ENCODE data around the gene UNCX. TPM values are rescaled to one million over a fixed set of nuclear protein-coding genes. Genes with fewer than 3 reads are reported as not detected.

UNCX gene
- total RNA-seq, 1 donor from 2014 or later = not detected

DNA sequence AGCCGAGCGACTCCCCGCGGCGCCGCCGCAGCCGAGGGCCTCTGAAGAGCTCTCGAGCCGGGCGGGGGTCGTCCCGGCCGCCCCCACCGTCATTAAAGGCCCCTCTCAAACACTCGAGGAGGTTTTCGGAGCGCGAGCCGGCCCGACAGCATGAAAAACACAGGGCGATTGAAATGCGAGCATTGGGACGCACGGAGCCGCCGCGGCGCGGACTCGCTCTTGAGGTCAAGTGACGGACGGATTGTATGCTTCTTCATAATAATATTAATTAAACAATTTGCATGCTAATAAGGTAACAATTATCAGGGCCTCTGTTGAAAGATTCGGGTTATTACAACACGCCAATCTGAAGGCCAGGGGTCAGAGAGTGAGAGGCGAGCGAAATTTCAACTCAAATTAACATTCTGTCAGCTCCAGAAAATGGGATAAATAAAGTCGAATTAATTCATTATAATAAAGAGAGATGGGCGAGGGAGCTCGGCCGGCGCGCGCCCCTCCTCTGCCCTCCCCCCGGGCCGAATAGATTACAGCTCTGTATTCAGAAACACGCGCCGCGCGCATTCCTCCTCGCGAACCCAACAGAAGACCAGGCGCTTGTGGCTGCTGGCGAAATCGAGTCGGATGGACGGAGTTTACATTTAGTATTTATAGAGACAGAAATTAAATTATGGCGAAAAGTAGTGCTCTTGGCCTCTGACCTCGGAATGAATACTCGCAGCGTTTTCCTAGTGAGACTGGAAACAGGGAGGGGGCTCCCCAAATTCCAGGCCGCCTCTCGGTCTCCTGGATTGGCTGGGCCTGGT is 2.1 kb upstream of the UNCX start:
- no peaks in the 10 kb centered on the region for H3K36me3 ChIP-seq
- no peak overlapping the region for H3K4me3 ChIP-seq
- DNase-seq = no peak
- TF ChIP-seq, protein P1, sequence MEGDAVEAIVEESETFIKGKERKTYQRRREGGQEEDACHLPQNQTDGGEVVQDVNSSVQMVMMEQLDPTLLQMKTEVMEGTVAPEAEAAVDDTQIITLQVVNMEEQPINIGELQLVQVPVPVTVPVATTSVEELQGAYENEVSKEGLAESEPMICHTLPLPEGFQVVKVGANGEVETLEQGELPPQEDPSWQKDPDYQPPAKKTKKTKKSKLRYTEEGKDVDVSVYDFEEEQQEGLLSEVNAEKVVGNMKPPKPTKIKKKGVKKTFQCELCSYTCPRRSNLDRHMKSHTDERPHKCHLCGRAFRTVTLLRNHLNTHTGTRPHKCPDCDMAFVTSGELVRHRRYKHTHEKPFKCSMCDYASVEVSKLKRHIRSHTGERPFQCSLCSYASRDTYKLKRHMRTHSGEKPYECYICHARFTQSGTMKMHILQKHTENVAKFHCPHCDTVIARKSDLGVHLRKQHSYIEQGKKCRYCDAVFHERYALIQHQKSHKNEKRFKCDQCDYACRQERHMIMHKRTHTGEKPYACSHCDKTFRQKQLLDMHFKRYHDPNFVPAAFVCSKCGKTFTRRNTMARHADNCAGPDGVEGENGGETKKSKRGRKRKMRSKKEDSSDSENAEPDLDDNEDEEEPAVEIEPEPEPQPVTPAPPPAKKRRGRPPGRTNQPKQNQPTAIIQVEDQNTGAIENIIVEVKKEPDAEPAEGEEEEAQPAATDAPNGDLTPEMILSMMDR (IDR thresholded peaks at IDR 0.05) = no peak
- no peak overlapping the region for H3K27ac ChIP-seq
- peaks cover 97% of the 10 kb centered on the region for H3K27me3 ChIP-seq (ENCODE audit: low read depth)
- ATAC-seq = no peak
- H3K9me3 ChIP-seq = no peaks in the 10 kb centered on the region
- intact Hi-C loops (cut with DNase I) = no loop called here
- peaks cover 8% of the 10 kb centered on the region for H3K4me1 ChIP-seq

DNA sequence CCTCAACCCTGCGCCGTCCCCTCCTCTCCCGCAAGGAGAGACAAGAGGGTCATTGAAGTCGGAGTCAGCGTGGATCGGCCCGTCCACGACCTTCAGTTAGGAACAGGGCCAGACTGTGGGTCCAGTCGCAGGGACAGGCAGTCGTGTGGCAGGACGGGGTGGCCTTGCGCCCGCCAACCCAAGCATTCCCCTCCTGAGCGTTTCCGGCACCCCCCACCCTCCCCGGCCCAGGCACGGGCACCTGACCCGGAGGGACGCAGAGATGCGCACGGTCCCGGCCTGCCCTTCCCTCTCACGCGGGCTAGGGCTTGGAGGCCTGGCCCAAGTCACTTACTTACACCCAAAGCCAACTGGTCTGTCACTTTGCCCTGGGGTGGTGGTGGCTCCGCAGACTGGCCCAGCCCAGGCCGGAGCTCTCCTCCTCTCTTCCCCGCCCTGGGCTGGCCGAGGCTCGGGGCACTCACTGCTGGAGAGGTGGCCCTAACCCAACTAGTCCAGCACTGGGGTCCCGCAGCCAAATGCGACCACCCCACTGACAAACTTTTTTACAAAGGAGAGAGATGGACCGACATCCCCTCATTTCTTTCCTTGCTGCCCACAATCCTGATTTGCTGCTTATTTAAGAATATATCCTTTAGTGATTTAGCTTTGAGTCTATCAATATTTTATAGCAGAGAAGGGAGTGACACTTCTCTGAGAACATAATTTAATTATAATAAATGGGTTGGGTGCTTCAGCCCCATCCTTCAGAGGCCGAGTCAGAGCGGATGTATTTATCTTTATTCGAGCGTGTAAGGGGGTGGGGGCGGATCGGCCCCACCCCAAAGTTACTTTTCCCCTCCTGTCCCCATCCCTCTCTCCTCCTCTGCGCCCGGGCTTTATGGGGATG is 1.2 kb upstream of the UNCX start:
- intact Hi-C loops (cut with DNase I) = no loop called here
- no peak overlapping the region for H3K4me3 ChIP-seq
- no peak overlapping the region for H3K27ac ChIP-seq
- H3K4me1 ChIP-seq = peaks cover 10% of the 10 kb centered on the region
- H3K9me3 ChIP-seq = no peaks in the 10 kb centered on the region
- H3K36me3 ChIP-seq = no peaks in the 10 kb centered on the region
- ATAC-seq (peak in 1 of 2 donors; percentile 22), DNase-seq (no peak)
- peaks cover 91% of the 10 kb centered on the region for H3K27me3 ChIP-seq (ENCODE audit: low read depth)
- TF ChIP-seq, protein P1 (IDR thresholded peaks at IDR 0.05) = no peak

DNA sequence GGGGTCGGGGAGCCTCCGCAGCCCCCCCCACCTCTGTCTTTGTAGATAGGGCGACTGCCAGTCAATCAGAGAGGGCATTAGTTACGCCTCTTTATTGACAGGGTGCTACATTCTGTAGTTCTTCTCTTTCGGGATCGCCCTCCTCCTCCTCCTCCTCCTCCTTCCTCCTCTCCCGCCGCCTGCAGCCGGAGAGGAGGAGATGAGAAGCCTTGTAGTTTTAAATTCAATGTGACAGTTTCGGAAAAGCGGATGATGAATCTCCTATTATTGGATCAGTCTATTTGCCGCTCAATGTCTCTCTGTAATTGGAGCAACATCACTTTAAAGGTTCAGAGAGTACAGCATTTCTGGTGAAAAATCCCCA is 587 bp upstream of the UNCX start:
- Histone ChIP-seq H3K36me3 (no peaks in the 10 kb centered on the region), H3K27me3 (ENCODE audit: low read depth) (peaks cover 89% of the 10 kb centered on the region), H3K4me1 (peaks cover 10% of the 10 kb centered on the region), H3K9me3 (no peaks in the 10 kb centered on the region), H3K27ac (no peak overlapping the region), H3K4me3 (no peak overlapping the region)
- TF ChIP-seq, protein P1 (IDR thresholded peaks at IDR 0.05) = no peak
- ATAC-seq = no peak
- intact Hi-C loops (cut with DNase I) = no loop called here
- no peak for DNase-seq

DNA sequence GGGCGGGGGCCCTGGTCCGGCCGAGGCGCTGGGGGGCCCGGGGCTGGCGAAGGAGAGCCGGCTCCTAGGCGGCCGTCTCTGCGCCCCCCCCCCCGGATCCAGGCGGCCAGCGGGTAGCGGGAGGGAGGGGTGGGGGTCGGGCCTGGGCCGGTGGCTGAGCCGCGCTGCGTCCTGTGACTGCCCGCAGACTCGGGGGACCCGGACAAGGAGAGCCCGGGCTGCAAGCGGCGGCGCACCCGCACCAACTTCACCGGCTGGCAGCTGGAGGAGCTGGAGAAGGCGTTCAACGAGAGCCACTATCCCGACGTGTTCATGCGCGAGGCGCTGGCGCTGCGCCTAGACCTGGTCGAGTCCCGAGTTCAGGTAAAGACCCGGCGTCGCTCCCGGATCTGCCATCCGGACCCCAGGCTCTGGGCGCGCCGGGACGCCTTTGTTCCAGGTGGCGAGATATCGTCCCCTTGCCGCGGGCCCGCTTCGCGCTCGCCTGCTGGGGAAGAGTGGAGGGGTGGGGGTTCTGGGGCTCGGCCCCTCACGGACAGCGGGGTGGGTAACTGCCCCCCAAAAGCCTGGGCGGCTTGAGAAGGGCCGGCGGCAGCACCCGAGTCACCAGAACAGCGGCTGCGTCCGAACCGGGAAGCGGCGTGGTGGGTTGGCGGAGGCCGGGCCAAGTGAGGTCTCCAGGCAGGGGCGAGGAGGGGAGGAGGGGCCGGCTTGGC is 819 bp downstream of the UNCX start:
- peaks cover 10% of the 10 kb centered on the region for H3K4me1 ChIP-seq
- no peak overlapping the region for H3K4me3 ChIP-seq
- no peaks in the 10 kb centered on the region for H3K9me3 ChIP-seq
- H3K36me3 ChIP-seq = no peaks in the 10 kb centered on the region
- H3K27me3 ChIP-seq (ENCODE audit: low read depth) = peaks cover 89% of the 10 kb centered on the region
- intact Hi-C loops (cut with DNase I) = no loop called here
- H3K27ac ChIP-seq = no peak overlapping the region
- DNase-seq = no peak
- ATAC-seq = no peak
- TF ChIP-seq, protein P1 (IDR thresholded peaks at IDR 0.05) = no peak
